GM21529 (cell line): Measurements from ENCODE around the gene KRTAP5-9.
A peak's percentile ranks its signal among the peaks of the same experiment; 100 is the strongest.
"Not testable (repeated sequence)": the region's sequence is repeated elsewhere in the genome, so short reads cannot be mapped to it uniquely, and the experiment has no call there.

Experiments
- ATAC-seq: cut with Tn5 transposase; IDR thresholded peaks from one replicate; pipeline ENCODE4 v1.9.1; 2021; ENCODE audit not compliant: unreplicated experiment

Gene KRTAP5-9

GRCh38 chr11:71532036-71532610 lies 16.1 kb upstream of the KRTAP5-9 start:
- no peak for ATAC-seq

- ATAC-seq: not testable (repeated sequence)
These were observed 13.3 kb upstream of the KRTAP5-9 start for GRCh38 chr11:71534711-71535608.

GRCh38 chr11:71535825-71536224 lies 12.4 kb upstream of the KRTAP5-9 start:
- ATAC-seq: no peak

GRCh38 chr11:71537537-71537936 lies 10.7 kb upstream of the KRTAP5-9 start:
- ATAC-seq: no peak

GRCh38 chr11:71537977-71538665 lies 10.1 kb upstream of the KRTAP5-9 start, which contains the start of gene KRTAP5-8:
TSS of gene KRTAP5-8 (plus strand) at chr11:71538025. CDS start at chr11:71538056, 31 bp downstream.
- not testable (repeated sequence) for ATAC-seq

- no peak for ATAC-seq
These were observed 9.6 kb upstream of the KRTAP5-9 start for GRCh38 chr11:71538666-71538990.

- no peak for ATAC-seq
These were observed 9.2 kb upstream of the KRTAP5-9 start for GRCh38 chr11:71539017-71539416.

GRCh38 chr11:71539971-71540370 lies 8.2 kb upstream of the KRTAP5-9 start:
- ATAC-seq: not testable (repeated sequence)

- ATAC-seq: peak; percentile 71
These were observed 7.5 kb upstream of the KRTAP5-9 start for GRCh38 chr11:71540521-71541304.

- no peak for ATAC-seq
These were observed 5.8 kb upstream of the KRTAP5-9 start for GRCh38 chr11:71542382-71542781.

GRCh38 chr11:71542879-71543777 lies 5.1 kb upstream of the KRTAP5-9 start:
- ATAC-seq: no peak

- no peak for ATAC-seq
These were observed 4.4 kb upstream of the KRTAP5-9 start for GRCh38 chr11:71543866-71544265.

GRCh38 chr11:71544525-71545214 lies 3.5 kb upstream of the KRTAP5-9 start:
- ATAC-seq: no peak

- no peak for ATAC-seq
These were observed 2.7 kb upstream of the KRTAP5-9 start for GRCh38 chr11:71545405-71545966.

- no peak for ATAC-seq
These were observed 514 bp downstream of the KRTAP5-9 start for GRCh38 chr11:71548716-71549151.

GRCh38 chr11:71551711-71552110 lies 3.5 kb downstream of the KRTAP5-9 start:
- ATAC-seq: no peak

- no peak for ATAC-seq
These were observed 6.8 kb downstream of the KRTAP5-9 start for GRCh38 chr11:71554996-71555395.

GRCh38 chr11:71555508-71555907 lies 7.3 kb downstream of the KRTAP5-9 start:
- no peak for ATAC-seq

- ATAC-seq: no peak
These were observed 7.8 kb downstream of the KRTAP5-9 start for GRCh38 chr11:71556018-71556417.
